Thyroid gland (tissue), 4 donors: ENCODE measurements around the gene FAM241B. TPM values are rescaled to one million over a fixed set of nuclear protein-coding genes. Genes with fewer than 3 reads are reported as not detected.
A peak's percentile ranks its signal among the peaks of the same experiment; 100 is the strongest.

Source experiments
- DNase-seq, 2 donors: peaks; one replicate each; pipeline ENCODE4 v3.0.0-alpha.2; 2019
- H3K27ac ChIP-seq, 3 donors: fragments of 200-600 bp; sonication (generic); 1 replicate in 2 of 3; 2 replicates in 1 of 3; pipeline ENCODE4 v1.5.1; 2016 to 2019; ENCODE audit warnings: mild to moderate bottlenecking in 1 of 3, moderate library complexity in 1 of 3
- H3K27me3 ChIP-seq: fragments of 200-600 bp; sonication (generic); one replicate; pipeline ENCODE4 v1.5.1; 2019
- H3K36me3 ChIP-seq, 2 donors: fragments of 200-600 bp; sonication (generic); one replicate each; pipeline ENCODE4 v1.5.1; 2016 to 2019
- H3K4me1 ChIP-seq, 2 donors: fragments of 200-600 bp; sonication (generic); one replicate each; pipeline ENCODE4 v1.5.1; 2017 to 2019
- H3K4me3 ChIP-seq, 3 donors: fragments of 200-600 bp; sonication (generic); replicated peaks in 1 of 3; 1 replicate in 2 of 3; 2 replicates in 1 of 3; pipeline ENCODE4 v1.5.1; 2016; ENCODE audit warnings: mild to moderate bottlenecking in 1 of 3
- H3K9me3 ChIP-seq: fragments of 200-600 bp; sonication (generic); one replicate; pipeline ENCODE4 v1.5.1; 2017
- CTCF ChIP-seq, 6 experiments: fragments of 200-600 bp in 3 of 6; fragments of 450-650 bp in 3 of 6; sonication (generic) in 3 of 6; IDR thresholded peaks; one replicate each; pipeline ENCODE4 v1.5.1; 2016 to 2019; ENCODE audit warnings: antibody characterized with exemption in 6 of 6, mild to moderate bottlenecking in 2 of 6, inconsistent platforms in 1 of 6, moderate library complexity in 1 of 6
- POLR2A ChIP-seq, 2 donors: fragments of 450-650 bp; IDR thresholded peaks; one replicate each; pipeline ENCODE4 v1.6.1; 2017; ENCODE audit warnings: antibody characterized with exemption in 2 of 2, mild to moderate bottlenecking in 2 of 2, moderate library complexity in 1 of 2
- WGBS, 2 donors: methylation state at CpG; one replicate each; pipeline ENCODE4 v1.1.5; 2017; 5-methylcytosine and 5-hydroxymethylcytosine counted together
- intact Hi-C: fragments of 100-400 bp; cut with DNase I; formaldehyde crosslinking; loops from one replicate; pipeline ENCODE4 v1.15.1; 2023
- total RNA-seq, 4 donors: library from RNA; depleted of rRNA; stranded (reverse); fragments of >200 nt; gene quantifications; one replicate each; pipeline ENCODE4 v1.2.3, GENCODE V29; 2016

FAM241B gene
- total RNA-seq, 4 donors from 2014 or later: 2.1 to 7.2 (median 4.6) TPM

GRCh38 chr10:69628891-69629290 is 1.2 kb upstream of the FAM241B start:
- Histone ChIP-seq H3K36me3 (no peaks in the 10 kb centered on the region), H3K27ac (no peak overlapping the region), H3K27me3 (no peaks in the 10 kb centered on the region), H3K4me1 (peaks cover 0 to 10% of the 10 kb centered on the region in 2 donors), H3K9me3 (no peaks in the 10 kb centered on the region), H3K4me3 (no peak overlapping the region)
- no peak for TF ChIP-seq CTCF (IDR thresholded peaks at IDR 0.05)
- TF ChIP-seq POLR2A (IDR thresholded peaks at IDR 0.05): no peak
- intact Hi-C loops: no loop called here
- DNase-seq: peak; percentile 17 to 20
- whole genome bisulfite sequencing, 2 donors: 50 to 57% methylated on average over 6 of the region's 6 CpGs

GRCh38 chr10:69629519-69629896 is 539 bp upstream of the FAM241B start:
- TF ChIP-seq CTCF (IDR thresholded peaks at IDR 0.05): no peak
- no peak for TF ChIP-seq POLR2A (IDR thresholded peaks at IDR 0.05)
- H3K4me1 ChIP-seq: peaks cover 0 to 10% of the 10 kb centered on the region in 2 donors
- H3K4me3 ChIP-seq: peak overlapping the region in 2 of 3 donors; percentile 55 to 71
- H3K27me3 ChIP-seq: no peaks in the 10 kb centered on the region
- no peak overlapping the region for H3K27ac ChIP-seq
- WGBS, 2 donors: 44 to 77% methylated on average over 2 of the region's 2 CpGs
- DNase-seq: no peak
- H3K9me3 ChIP-seq: no peaks in the 10 kb centered on the region
- intact Hi-C loops: no loop called here
- H3K36me3 ChIP-seq: no peaks in the 10 kb centered on the region

- intact Hi-C loops: no loop called here
- H3K36me3 ChIP-seq: no peaks in the 10 kb centered on the region
- no peak for DNase-seq
- no peak overlapping the region for H3K27ac ChIP-seq
- peak overlapping the region; percentile 22 to 71 (median 55) for H3K4me3 ChIP-seq
- TF ChIP-seq POLR2A (IDR thresholded peaks at IDR 0.05) (no peak), CTCF (IDR thresholded peaks at IDR 0.05) (no peak)
- no peaks in the 10 kb centered on the region for H3K27me3 ChIP-seq
- WGBS, 2 donors: 44 to 61% methylated on average over 6 to 23 of the region's 24 CpGs
- H3K9me3 ChIP-seq: no peaks in the 10 kb centered on the region
- peaks cover 0 to 10% of the 10 kb centered on the region in 2 donors for H3K4me1 ChIP-seq
These were observed 779 bp downstream of the FAM241B start for GRCh38 chr10:69630651-69631400.

GRCh38 chr10:69631566-69631965 is 1.5 kb downstream of the FAM241B start:
- no peak for DNase-seq
- no peak for TF ChIP-seq POLR2A (IDR thresholded peaks at IDR 0.05)
- TF ChIP-seq CTCF (IDR thresholded peaks at IDR 0.05): no peak
- Histone ChIP-seq H3K36me3 (no peaks in the 10 kb centered on the region), H3K4me1 (peaks cover 0 to 10% of the 10 kb centered on the region in 2 donors), H3K9me3 (no peaks in the 10 kb centered on the region), H3K27me3 (no peaks in the 10 kb centered on the region), H3K27ac (no peak overlapping the region), H3K4me3 (no peak overlapping the region)
- intact Hi-C loops: no loop called here
- WGBS, 2 donors: 85 to 91% methylated on average over 7 of the region's 7 CpGs

- intact Hi-C loops: no loop called here
- Histone ChIP-seq H3K4me3 (no peak overlapping the region), H3K27me3 (no peaks in the 10 kb centered on the region), H3K9me3 (no peaks in the 10 kb centered on the region), H3K27ac (no peak overlapping the region), H3K4me1 (peaks cover 0 to 10% of the 10 kb centered on the region in 2 donors), H3K36me3 (no peaks in the 10 kb centered on the region)
- TF ChIP-seq POLR2A (IDR thresholded peaks at IDR 0.05) (no peak), CTCF (IDR thresholded peaks at IDR 0.05) (no peak)
- WGBS, 2 donors: 89 to 100% methylated on average over 3 to 6 of the region's 7 CpGs
- DNase-seq: no peak
These were observed 2.6 kb downstream of the FAM241B start for GRCh38 chr10:69632516-69633199.
